Effector memory CD8-positive, alpha-beta T cell (primary cell): Measurements from ENCODE around the gene NARS2.

Experiments used
- ATAC-seq: fragments of 150-1000 bp; cut with Tn5 transposase; replicated peaks from 2 replicates; pipeline ENCODE4 v1.10.0; 2021; ENCODE audit warnings: mild to moderate bottlenecking, moderate library complexity
- DNase-seq, 3 experiments: peaks; one replicate each; pipeline ENCODE4 v3.0.0; 2021
- H3K27ac Mint-ChIP-seq, 2 donors: one replicate each; pipeline ENCODE4 v1.8.0; 2022; ENCODE audit warnings: mild to moderate bottlenecking in 2 of 2, mixed read lengths in 2 of 2, moderate library complexity in 2 of 2
- H3K27me3 Mint-ChIP-seq, 2 donors: one replicate each; pipeline ENCODE4 v1.8.0; 2022; ENCODE audit warnings: mixed read lengths in 2 of 2
- H3K36me3 Mint-ChIP-seq: one replicate; pipeline ENCODE4 v1.8.0; 2022; ENCODE audit warnings: mild to moderate bottlenecking, moderate library complexity, mixed read lengths; ENCODE audit not compliant: insufficient read depth
- H3K4me1 Mint-ChIP-seq, 2 donors: one replicate each; pipeline ENCODE4 v1.8.0; 2022; ENCODE audit warnings: low read depth in 2 of 2, mixed read lengths in 2 of 2
- H3K4me3 Mint-ChIP-seq, 2 donors: one replicate each; pipeline ENCODE4 v1.8.0; 2022; ENCODE audit warnings: mild to moderate bottlenecking in 2 of 2, mixed read lengths in 2 of 2, moderate library complexity in 2 of 2
- H3K9me3 Mint-ChIP-seq, 2 donors: one replicate each; pipeline ENCODE4 v1.8.0; 2022; ENCODE audit warnings: mixed read lengths in 2 of 2

The NARS2 gene

DNA sequence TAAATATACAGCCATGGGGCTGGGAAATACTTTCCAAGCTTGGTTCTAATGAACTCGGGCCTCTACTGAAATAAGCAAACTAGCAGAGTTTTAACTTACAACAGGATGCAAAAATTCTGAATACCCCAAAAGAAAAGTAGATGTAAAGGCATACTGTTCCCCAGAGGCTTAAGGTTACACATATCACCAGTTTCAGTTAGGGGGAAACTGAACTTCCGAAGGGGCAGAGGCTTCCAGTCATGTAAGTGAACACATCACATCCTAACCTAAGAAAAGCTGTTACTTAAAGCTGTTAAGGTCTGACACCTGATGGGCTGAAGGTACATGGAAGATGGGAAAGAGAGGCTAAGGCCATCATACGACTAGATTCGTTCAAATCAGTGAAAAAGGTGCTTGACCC, 159.3 kb downstream of the NARS2 start:
- Mint-ChIP-seq H3K4me1 (peaks cover 6 to 10% of the 10 kb centered on the region in 2 donors), H3K27me3 (peaks cover 9 to 14% of the 10 kb centered on the region in 2 donors), H3K9me3 (no peaks in the 10 kb centered on the region), H3K27ac (no peak overlapping the region), H3K4me3 (no peak overlapping the region), H3K36me3 (no peaks in the 10 kb centered on the region)
- no peak for DNase-seq
- ATAC-seq = no peak

DNA sequence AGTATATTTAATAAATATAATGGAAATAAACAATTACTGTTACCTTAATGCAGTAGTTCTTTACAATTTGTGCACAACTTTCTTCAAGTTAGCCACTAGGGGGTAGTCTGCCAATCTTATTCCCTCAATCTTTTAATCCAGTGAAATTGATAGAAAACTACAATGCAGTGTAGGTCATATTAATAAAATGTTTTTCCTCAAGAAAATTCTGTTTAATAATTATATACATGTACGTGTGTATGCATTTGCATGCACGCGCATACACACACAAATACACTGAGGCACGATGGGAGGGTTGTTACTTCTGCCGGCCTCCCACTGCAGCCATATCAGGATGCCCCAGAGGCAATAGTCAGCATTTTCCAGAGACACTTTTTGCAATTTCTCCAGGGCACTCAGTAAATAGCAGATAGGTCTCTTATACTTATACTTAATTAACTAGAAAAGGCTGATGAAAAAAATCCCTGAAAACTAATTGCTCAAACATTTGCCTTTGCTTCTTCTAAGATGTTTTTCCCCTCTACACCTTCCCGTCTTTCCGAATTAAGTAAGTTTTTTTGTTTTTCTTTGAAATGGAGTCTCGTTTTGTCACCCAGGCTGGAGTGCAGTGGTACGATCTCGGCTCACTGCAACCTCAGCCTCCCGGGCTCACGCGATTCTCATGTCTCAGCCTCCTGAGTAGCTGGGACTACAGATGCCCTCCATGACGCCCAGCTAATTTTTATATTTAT, 160.2 kb downstream of the NARS2 start:
- Mint-ChIP-seq H3K27ac (no peak overlapping the region), H3K9me3 (no peaks in the 10 kb centered on the region), H3K4me3 (no peak overlapping the region), H3K4me1 (peaks cover 4 to 9% of the 10 kb centered on the region in 2 donors), H3K27me3 (peaks cover 4 to 6% of the 10 kb centered on the region in 2 donors), H3K36me3 (no peaks in the 10 kb centered on the region)
- DNase-seq (no peak), ATAC-seq (no peak)

DNA sequence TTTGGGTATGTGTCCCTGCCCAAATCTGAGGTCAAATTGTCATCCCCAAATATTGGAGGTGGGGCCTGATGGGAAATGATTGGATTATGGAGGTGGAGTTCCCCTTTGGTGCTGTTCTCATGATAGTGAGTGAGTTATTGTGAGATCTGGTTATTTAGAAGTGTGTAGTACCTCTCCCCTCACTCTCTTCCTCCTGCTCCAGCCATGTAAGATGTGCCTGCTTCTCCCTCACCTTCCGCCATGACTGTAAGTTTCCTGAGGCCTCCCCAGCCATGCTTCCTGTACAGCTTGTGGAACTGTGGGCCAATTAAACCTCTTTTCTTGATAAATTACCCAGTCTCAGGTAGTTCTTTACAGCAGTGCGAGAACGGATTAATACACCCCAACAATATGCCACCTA, 166.0 kb downstream of the NARS2 start:
- no peaks in the 10 kb centered on the region for H3K4me1 Mint-ChIP-seq
- H3K27ac Mint-ChIP-seq = no peak overlapping the region
- peaks cover 0 to 5% of the 10 kb centered on the region in 2 donors for H3K27me3 Mint-ChIP-seq
- H3K9me3 Mint-ChIP-seq = no peaks in the 10 kb centered on the region
- DNase-seq (no peak), ATAC-seq (no peak)
- H3K36me3 Mint-ChIP-seq = no peaks in the 10 kb centered on the region
- H3K4me3 Mint-ChIP-seq = no peak overlapping the region

DNA sequence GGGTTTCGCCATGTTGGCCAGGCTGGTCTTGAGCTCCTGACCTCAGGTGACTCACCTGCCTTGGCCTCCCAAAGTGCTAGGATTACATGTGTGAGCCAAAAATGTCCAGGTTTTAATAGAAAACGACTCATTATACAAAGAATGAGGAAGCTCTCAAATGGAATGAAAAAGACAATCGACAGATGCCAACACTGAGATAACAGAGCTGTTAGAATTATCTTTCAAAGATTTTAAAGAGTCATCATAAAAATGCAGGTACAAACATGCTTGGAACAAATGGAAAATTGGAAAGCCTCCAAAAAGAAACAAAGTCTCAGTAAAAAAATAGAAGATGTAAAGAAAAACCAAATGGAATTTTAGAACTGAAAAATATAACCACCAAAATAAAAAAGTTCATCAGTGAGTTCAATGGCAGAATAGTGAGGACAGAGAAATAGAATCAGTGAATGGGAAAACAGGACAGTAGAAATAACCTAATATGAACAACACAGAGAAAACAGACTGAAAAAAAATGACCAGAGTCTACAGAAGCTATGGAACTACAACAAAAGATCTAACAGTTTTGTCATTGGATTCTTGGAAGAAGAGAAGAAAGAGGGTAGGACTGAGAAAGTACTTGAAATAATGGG, 168.0 kb downstream of the NARS2 start:
- Mint-ChIP-seq H3K27me3 (peaks cover 0 to 5% of the 10 kb centered on the region in 2 donors), H3K9me3 (no peaks in the 10 kb centered on the region), H3K4me3 (no peak overlapping the region), H3K27ac (no peak overlapping the region), H3K36me3 (no peaks in the 10 kb centered on the region), H3K4me1 (no peaks in the 10 kb centered on the region)
- no peak for DNase-seq
- no peak for ATAC-seq

DNA sequence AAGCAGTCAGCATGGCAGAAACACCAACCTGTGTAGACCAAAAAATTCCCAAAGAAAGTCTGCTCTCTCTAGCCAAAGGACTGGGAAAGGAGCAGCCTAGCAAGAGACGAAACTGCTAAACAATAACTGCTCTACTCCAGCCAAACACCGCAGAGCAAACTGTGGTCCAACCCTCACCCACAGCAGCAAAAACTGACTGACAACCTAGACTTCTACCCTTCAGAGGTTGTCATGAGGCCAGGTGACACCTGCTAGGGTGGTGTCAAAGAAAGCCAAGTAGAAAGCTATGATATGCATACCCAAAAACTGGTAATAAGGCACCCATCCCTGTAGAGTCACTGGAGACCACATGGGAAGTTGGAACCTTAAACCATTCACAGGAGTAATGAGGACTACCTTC, 168.9 kb downstream of the NARS2 start:
- DNase-seq (no peak), ATAC-seq (no peak)
- Mint-ChIP-seq H3K36me3 (no peaks in the 10 kb centered on the region), H3K27ac (no peak overlapping the region), H3K4me3 (no peak overlapping the region), H3K9me3 (no peaks in the 10 kb centered on the region), H3K4me1 (no peaks in the 10 kb centered on the region), H3K27me3 (peaks cover 0 to 5% of the 10 kb centered on the region in 2 donors)

DNA sequence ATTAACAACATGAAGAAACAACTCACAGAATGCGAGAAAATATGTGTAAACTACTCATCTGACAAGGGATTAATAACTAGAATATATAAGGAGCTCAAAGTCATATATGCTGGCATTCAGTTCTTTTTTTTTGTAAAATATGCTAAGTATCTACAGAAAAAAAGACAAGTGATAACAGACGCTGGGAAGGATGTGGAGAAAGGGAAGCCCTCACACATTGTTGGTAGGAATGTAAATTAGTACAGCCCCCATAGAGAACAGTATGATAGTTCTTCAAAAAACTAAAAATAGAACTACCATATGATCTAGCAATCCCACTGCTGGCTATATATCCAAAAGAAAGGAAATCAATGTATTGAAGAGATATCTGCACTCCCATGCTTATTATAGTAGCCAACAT, 170.9 kb downstream of the NARS2 start:
- Mint-ChIP-seq H3K27ac (no peak overlapping the region), H3K4me3 (no peak overlapping the region), H3K27me3 (peaks cover 0 to 5% of the 10 kb centered on the region in 2 donors), H3K36me3 (no peaks in the 10 kb centered on the region), H3K4me1 (no peaks in the 10 kb centered on the region), H3K9me3 (no peaks in the 10 kb centered on the region)
- DNase-seq = no peak
- ATAC-seq = no peak

DNA sequence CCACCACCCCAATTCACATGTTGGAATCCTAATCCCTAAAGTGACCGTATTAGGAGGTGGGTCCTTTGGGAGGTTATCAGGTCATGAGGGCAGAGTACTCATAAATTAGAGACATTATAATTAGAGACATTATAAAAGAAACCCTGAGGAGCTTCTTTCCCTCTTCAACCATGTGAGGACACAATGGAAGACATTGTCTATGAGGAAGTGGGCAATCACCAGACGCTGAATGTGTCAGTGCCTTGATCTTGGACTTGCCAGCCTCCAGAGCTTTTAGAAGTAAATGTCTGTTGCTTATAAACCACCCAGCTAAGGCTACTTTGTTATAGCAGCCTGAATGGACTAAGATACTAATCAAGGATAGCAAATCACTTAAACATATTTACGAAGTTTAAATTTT, 171.8 kb downstream of the NARS2 start:
- ATAC-seq = no peak
- Mint-ChIP-seq H3K4me1 (no peaks in the 10 kb centered on the region), H3K4me3 (no peak overlapping the region), H3K9me3 (no peaks in the 10 kb centered on the region), H3K27ac (no peak overlapping the region), H3K27me3 (peaks cover 0 to 5% of the 10 kb centered on the region in 2 donors), H3K36me3 (no peaks in the 10 kb centered on the region)
- no peak for DNase-seq

DNA sequence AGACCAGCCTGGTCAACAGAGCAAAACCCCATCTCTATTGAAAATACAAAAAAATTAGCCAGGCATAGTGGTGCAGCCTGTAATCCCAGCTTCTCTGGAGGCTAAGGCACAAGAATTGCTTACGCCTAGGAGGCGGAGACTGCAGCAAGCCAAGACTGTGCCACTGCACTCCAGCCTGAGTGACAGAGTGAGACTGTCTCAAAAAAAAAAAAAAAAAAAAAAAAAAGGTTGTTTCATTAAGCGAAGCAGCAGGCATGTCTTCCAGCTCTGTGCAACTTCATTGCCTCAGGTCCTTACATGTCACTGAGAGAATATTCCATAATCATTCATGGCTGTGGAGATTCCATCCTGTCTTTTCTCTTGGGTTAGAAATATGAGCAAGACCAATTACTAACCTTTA, 174.0 kb downstream of the NARS2 start:
- H3K27me3 Mint-ChIP-seq = peaks cover 0 to 5% of the 10 kb centered on the region in 2 donors
- no peak overlapping the region for H3K4me3 Mint-ChIP-seq
- H3K9me3 Mint-ChIP-seq = no peaks in the 10 kb centered on the region
- H3K27ac Mint-ChIP-seq = no peak overlapping the region
- H3K36me3 Mint-ChIP-seq = no peaks in the 10 kb centered on the region
- no peak for DNase-seq
- ATAC-seq = no peak
- peaks cover 0 to 4% of the 10 kb centered on the region in 2 donors for H3K4me1 Mint-ChIP-seq

DNA sequence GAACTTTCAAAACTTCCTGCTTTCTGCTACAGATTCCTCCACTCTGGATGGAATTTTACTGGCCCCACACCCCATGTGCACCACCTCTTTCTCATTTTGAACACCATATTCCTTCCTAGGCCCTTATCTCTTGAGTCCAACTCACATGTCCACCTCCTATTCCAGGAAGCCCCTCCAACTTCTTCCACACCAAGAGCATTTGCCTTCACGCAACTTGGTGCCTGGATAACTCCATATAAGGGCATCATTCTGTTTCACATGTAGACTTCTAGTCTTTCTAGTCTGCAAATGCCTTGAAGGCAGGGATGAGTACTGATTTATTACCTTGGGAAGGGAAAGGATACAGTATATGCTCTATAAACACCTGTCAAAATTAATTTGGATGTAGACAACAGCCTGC, 174.5 kb downstream of the NARS2 start:
- H3K9me3 Mint-ChIP-seq = no peaks in the 10 kb centered on the region
- ATAC-seq (no peak), DNase-seq (no peak)
- H3K36me3 Mint-ChIP-seq = no peaks in the 10 kb centered on the region
- H3K4me3 Mint-ChIP-seq = no peak overlapping the region
- no peak overlapping the region for H3K27ac Mint-ChIP-seq
- H3K27me3 Mint-ChIP-seq = peaks cover 0 to 5% of the 10 kb centered on the region in 2 donors
- peaks cover 0 to 4% of the 10 kb centered on the region in 2 donors for H3K4me1 Mint-ChIP-seq

DNA sequence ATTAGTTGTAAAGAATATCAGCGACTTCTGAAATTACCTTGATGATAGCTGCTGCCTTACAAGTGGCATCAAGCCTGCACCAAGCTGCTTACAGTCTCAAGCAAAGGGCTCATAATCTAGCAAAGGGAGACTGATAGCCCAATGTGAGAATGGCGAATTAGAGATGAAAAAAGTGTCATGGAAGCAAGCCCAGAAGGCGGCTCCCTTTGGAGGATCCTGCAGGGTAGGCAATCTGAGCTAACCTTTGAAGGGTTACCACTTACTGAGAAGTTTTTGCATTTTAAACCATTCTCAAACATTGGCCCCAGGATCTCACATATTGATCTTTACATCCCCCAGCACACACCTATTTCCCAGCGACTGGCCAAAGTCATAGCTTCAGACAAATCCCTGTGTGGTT, 175.5 kb downstream of the NARS2 start:
- Mint-ChIP-seq H3K27ac (no peak overlapping the region), H3K27me3 (peaks cover 6% of the 10 kb centered on the region in 2 donors), H3K9me3 (no peaks in the 10 kb centered on the region), H3K36me3 (no peaks in the 10 kb centered on the region), H3K4me3 (no peak overlapping the region), H3K4me1 (peaks cover 0 to 4% of the 10 kb centered on the region in 2 donors)
- ATAC-seq (no peak), DNase-seq (no peak)

DNA sequence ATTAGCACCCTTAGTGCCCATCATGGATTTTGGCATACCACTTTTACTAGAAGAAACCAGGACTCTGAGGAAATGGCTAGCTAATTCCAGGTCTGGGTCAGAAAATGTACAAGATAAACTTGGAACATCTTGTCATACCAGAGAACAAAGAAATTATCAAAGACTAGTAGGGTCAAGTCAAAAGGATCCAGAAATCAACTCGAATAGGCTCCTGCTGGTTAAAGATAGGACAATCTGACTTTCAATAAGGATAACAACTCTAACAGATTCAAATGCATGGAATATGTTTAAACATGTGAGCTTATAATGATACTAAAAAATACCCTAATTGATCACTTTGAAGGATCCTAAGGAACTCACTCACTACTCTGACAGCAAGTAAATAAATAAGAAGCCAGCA, 175.9 kb downstream of the NARS2 start:
- Mint-ChIP-seq H3K9me3 (no peaks in the 10 kb centered on the region), H3K27me3 (peaks cover 6 to 10% of the 10 kb centered on the region in 2 donors), H3K36me3 (no peaks in the 10 kb centered on the region), H3K4me1 (peaks cover 0 to 4% of the 10 kb centered on the region in 2 donors), H3K27ac (no peak overlapping the region), H3K4me3 (no peak overlapping the region)
- ATAC-seq = no peak
- no peak for DNase-seq

DNA sequence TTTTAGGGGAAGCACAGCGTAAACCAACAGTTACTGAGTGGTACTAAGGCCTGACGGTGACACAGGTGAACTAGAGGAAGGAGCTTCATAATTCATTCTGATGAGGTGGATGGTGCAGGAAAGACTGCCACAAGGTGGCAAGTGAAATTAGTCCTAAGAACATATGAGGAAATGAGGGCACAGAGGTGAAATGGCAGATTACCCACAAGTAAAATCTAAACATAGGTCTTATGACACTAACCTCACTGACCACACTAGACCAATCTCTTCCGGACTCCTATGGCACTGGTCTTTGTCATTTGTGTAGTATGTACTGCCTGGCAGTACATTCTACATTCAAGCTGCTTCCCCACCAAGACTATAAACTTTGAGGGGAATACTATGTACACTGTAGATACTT, 177.3 kb downstream of the NARS2 start:
- H3K36me3 Mint-ChIP-seq = no peaks in the 10 kb centered on the region
- peak; percentile 75 for ATAC-seq
- H3K27me3 Mint-ChIP-seq = peaks cover 6 to 10% of the 10 kb centered on the region in 2 donors
- H3K4me1 Mint-ChIP-seq = peaks cover 0 to 4% of the 10 kb centered on the region in 2 donors
- no peak overlapping the region for H3K4me3 Mint-ChIP-seq
- H3K27ac Mint-ChIP-seq = no peak overlapping the region
- no peaks in the 10 kb centered on the region for H3K9me3 Mint-ChIP-seq
- DNase-seq = no peak

DNA sequence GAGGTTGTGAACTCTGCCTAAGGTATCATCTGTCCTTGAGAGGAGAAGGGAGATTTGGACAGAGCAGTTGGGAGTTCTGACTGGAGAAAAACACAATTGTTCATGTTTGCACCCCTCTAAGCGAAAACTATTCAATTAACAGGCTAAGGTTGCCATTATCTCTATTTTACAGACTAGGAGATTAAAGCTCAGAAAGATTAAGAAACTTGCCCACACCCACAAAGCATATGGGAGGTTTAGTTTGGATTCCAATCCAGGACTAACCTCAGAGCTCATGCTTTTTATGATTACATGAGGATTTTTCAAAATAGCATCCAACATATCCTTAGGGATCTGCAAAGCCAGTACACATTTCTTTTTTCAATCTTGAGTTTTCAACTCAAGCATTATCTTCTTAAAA, 179.1 kb downstream of the NARS2 start:
- DNase-seq (no peak), ATAC-seq (no peak)
- H3K4me1 Mint-ChIP-seq = peaks cover 0 to 4% of the 10 kb centered on the region in 2 donors
- no peaks in the 10 kb centered on the region for H3K36me3 Mint-ChIP-seq
- H3K4me3 Mint-ChIP-seq = no peak overlapping the region
- H3K27ac Mint-ChIP-seq = no peak overlapping the region
- H3K27me3 Mint-ChIP-seq = peaks cover 6 to 10% of the 10 kb centered on the region in 2 donors
- no peaks in the 10 kb centered on the region for H3K9me3 Mint-ChIP-seq

DNA sequence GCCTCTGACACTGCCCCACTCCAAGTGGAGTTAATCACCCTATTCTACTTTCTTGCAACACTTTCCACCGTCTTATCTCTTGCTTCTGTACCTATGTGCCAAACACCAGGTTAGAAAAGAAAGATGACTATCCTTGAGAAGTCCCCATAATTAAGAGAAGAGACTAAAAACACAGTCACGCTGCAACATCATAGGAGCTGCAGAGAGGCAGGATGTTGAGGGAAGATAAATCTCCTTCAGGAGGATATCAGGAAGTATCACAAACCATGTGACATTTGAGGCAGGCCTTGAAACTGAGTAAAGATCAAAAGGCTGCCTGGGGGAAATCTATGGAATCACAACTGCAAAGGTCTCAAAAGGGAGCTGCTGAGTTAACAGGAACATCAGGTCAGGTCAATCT, 181.8 kb downstream of the NARS2 start:
- Mint-ChIP-seq H3K36me3 (no peaks in the 10 kb centered on the region), H3K27ac (no peak overlapping the region), H3K4me1 (peaks cover 0 to 4% of the 10 kb centered on the region in 2 donors), H3K9me3 (no peaks in the 10 kb centered on the region), H3K4me3 (no peak overlapping the region), H3K27me3 (peaks cover 6 to 10% of the 10 kb centered on the region in 2 donors)
- ATAC-seq (no peak), DNase-seq (no peak)
